GM12878 (cell line): ENCODE results near the gene HCAR1. TPM values are rescaled to one million over a fixed set of nuclear protein-coding genes. Genes with fewer than 3 reads are reported as not detected.
A peak's percentile ranks its signal among the peaks of the same experiment; 100 is the strongest.

Source experiments
- CBX5 ChIP-seq: sonication (generic); IDR thresholded peaks from 2 replicates; pipeline ENCODE4 v1.6.1; 2016; ENCODE audit warnings: low read depth, moderate library complexity, mild to moderate bottlenecking, inconsistent platforms
- CREM ChIP-seq: IDR thresholded peaks from 2 replicates; pipeline ENCODE4 v1.6.1; 2014; ENCODE audit warnings: antibody characterized with exemption, low read depth
- EZH2 ChIP-seq: IDR thresholded peaks from 2 replicates; pipeline ENCODE4 v1.6.1; 2012; ENCODE audit warnings: low read depth, mild to moderate bottlenecking, control low read depth, inconsistent platforms, low read length, borderline replicate concordance; ENCODE audit not compliant: control insufficient read depth
- GABPA ChIP-seq: IDR thresholded peaks from 2 replicates; pipeline ENCODE4 v1.6.1; 2014; ENCODE audit warnings: antibody characterized with exemption, low read depth, mild to moderate bottlenecking, inconsistent platforms
- GATAD2B ChIP-seq: fragments of 450-650 bp; conservative IDR thresholded peaks from 2 replicates; pipeline ENCODE4 v1.6.1; 2017; ENCODE audit warnings: low read depth, mild to moderate bottlenecking, moderate library complexity
- IKZF2 ChIP-seq, 2 experiments: fragments of 450-650 bp; IDR thresholded peaks; 2 replicates each; pipeline ENCODE4 v1.6.1; 2017; ENCODE audit warnings: mild to moderate bottlenecking in 2 of 2, moderate library complexity in 2 of 2
- MYC ChIP-seq: IDR thresholded peaks from 2 replicates; pipeline ENCODE4 v1.6.1; 2011; ENCODE audit warnings: mild to moderate bottlenecking, low read length, moderate library complexity, inconsistent platforms; ENCODE audit not compliant: insufficient read depth, insufficient replicate concordance, insufficient read length, severe bottlenecking
- NFXL1 ChIP-seq: fragments of 450-650 bp; IDR thresholded peaks from 2 replicates; pipeline ENCODE4 v1.6.1; 2017; ENCODE audit warnings: antibody characterized with exemption, mild to moderate bottlenecking, borderline replicate concordance
- NFYA ChIP-seq: IDR thresholded peaks from 2 replicates; pipeline ENCODE4 v1.6.1; 2011; ENCODE audit warnings: low read depth, mild to moderate bottlenecking, low read length, improper control_type of control experiment, borderline replicate concordance
- NRF1 ChIP-seq: conservative IDR thresholded peaks from 2 replicates; pipeline ENCODE4 v1.6.1; 2011; ENCODE audit warnings: mild to moderate bottlenecking, low read depth, low read length, improper control_type of control experiment
- STAT1 ChIP-seq: fragments of 450-650 bp; conservative IDR thresholded peaks from 2 replicates; pipeline ENCODE4 v1.6.1; 2014; ENCODE audit warnings: antibody characterized with exemption, mild to moderate bottlenecking
- STAT3 ChIP-seq: IDR thresholded peaks from 2 replicates; pipeline ENCODE4 v1.6.1; 2011; ENCODE audit warnings: low read depth, low read length, improper control_type of control experiment
- SUPT20H ChIP-seq: IDR thresholded peaks from 2 replicates; pipeline ENCODE4 v1.6.1; 2011; ENCODE audit warnings: low read depth, mild to moderate bottlenecking, low read length, moderate library complexity, borderline replicate concordance; ENCODE audit not compliant: control insufficient read depth
- TCF12 ChIP-seq: IDR thresholded peaks from 2 replicates; pipeline ENCODE4 v1.6.1; 2011; ENCODE audit warnings: low read depth, mild to moderate bottlenecking, low read length
- TCF7 ChIP-seq: IDR thresholded peaks from 2 replicates; pipeline ENCODE4 v1.6.1; 2014; ENCODE audit warnings: antibody characterized with exemption, borderline replicate concordance
- ZZZ3 ChIP-seq: IDR thresholded peaks from 2 replicates; pipeline ENCODE4 v1.6.1; 2011; ENCODE audit warnings: low read depth; ENCODE audit not compliant: control insufficient read depth, insufficient read length
- polyA plus RNA-seq, 11 experiments: library from polyadenylated mRNA; depleted of rRNA in 4 of 11; unstranded in 6 of 11; stranded (reverse) in 5 of 11; fragments of >200 nt; fragmentation: Nextera tagmentation in 4 of 11; fragmentation: Illumina TruSeq in 1 of 11; extraction: Ambion mirVana in 4 of 11; extraction: Trizol in 1 of 11; gene quantifications; 1 replicate in 1 of 11; 2 replicates in 10 of 11; pipeline versions ENCODE4 v1.2.1 to v1.2.3, GENCODE V29; 2011 to 2016; ENCODE audit warnings: inconsistent platforms in 2 of 11, missing spikeins in 2 of 11, low read depth in 1 of 11
- total RNA-seq, 4 experiments: library from RNA; depleted of rRNA in 3 of 4; stranded (reverse); fragments of >200 nt in 3 of 4; fragmentation: Illumina TruSeq in 1 of 4; extraction: Trizol in 1 of 4; gene quantifications; 2 replicates each; pipeline versions ENCODE4 v1.2.1 to v1.2.3, GENCODE V29; 2013 to 2021
- TF ChIP-seq, protein P1 (sequence below): fragments of 450-650 bp; IDR thresholded peaks from 2 replicates; pipeline ENCODE4 v1.6.1; 2018; ENCODE audit warnings: mild to moderate bottlenecking, low read depth, moderate library complexity; ENCODE audit not compliant: partially characterized antibody
- TF ChIP-seq, protein P2 (sequence below): IDR thresholded peaks from 2 replicates; pipeline ENCODE4 v1.6.1; 2011; ENCODE audit warnings: borderline replicate concordance, low read depth, mild to moderate bottlenecking, moderate library complexity, low read length; ENCODE audit not compliant: insufficient read depth, poor library complexity, severe bottlenecking
- TF ChIP-seq, protein P3 (sequence below): IDR thresholded peaks from 2 replicates; pipeline ENCODE4 v1.6.1; 2012; ENCODE audit warnings: low read length, inconsistent platforms
- TF ChIP-seq, protein P4 (sequence below): fragments of 450-650 bp; IDR thresholded peaks from 2 replicates; pipeline ENCODE4 v1.6.1; 2018; ENCODE audit warnings: borderline replicate concordance, mild to moderate bottlenecking; ENCODE audit not compliant: partially characterized antibody
- TF ChIP-seq, protein P5 (sequence below): IDR thresholded peaks from 2 replicates; pipeline ENCODE4 v1.6.1; 2011; ENCODE audit warnings: low read depth, mild to moderate bottlenecking, low read length, moderate library complexity, borderline replicate concordance; ENCODE audit errors: extremely low read depth

HCAR1 gene
- total and polyA plus RNA-seq, 10 of the 15 experiments (the other 5 are each of a cell fraction or from before 2014, with no cell fraction given): 0.01 to 0.05 (median 0.04) TPM; not detected in 7

DNA sequence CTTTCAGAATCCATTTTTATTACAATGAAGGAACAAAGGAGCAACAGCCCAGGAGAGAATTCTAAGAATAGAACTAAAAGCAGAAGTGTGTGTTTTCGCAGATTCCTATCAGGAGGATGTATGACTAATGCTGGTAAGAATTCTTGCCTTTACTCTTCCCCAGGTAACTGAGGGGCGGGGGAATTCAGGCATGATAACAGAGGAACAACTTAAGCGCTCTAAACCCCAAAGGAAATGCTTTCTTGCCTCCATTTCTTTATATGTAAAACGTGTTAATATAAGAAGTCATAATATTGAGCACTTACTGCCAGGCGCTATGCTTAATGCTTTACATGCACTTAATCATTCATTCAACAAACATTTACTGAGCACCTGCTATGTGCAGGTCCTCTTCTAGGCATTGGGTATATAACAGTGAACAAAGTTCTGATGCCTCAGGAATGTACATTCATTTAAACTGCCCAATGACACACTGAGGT is 4.5 kb downstream of the HCAR1 start (continued):
- TF ChIP-seq, protein P1, sequence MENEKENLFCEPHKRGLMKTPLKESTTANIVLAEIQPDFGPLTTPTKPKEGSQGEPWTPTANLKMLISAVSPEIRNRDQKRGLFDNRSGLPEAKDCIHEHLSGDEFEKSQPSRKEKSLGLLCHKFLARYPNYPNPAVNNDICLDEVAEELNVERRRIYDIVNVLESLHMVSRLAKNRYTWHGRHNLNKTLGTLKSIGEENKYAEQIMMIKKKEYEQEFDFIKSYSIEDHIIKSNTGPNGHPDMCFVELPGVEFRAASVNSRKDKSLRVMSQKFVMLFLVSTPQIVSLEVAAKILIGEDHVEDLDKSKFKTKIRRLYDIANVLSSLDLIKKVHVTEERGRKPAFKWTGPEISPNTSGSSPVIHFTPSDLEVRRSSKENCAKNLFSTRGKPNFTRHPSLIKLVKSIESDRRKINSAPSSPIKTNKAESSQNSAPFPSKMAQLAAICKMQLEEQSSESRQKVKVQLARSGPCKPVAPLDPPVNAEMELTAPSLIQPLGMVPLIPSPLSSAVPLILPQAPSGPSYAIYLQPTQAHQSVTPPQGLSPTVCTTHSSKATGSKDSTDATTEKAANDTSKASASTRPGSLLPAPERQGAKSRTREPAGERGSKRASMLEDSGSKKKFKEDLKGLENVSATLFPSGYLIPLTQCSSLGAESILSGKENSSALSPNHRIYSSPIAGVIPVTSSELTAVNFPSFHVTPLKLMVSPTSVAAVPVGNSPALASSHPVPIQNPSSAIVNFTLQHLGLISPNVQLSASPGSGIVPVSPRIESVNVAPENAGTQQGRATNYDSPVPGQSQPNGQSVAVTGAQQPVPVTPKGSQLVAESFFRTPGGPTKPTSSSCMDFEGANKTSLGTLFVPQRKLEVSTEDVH: no peak
- TF ChIP-seq, protein P2, sequence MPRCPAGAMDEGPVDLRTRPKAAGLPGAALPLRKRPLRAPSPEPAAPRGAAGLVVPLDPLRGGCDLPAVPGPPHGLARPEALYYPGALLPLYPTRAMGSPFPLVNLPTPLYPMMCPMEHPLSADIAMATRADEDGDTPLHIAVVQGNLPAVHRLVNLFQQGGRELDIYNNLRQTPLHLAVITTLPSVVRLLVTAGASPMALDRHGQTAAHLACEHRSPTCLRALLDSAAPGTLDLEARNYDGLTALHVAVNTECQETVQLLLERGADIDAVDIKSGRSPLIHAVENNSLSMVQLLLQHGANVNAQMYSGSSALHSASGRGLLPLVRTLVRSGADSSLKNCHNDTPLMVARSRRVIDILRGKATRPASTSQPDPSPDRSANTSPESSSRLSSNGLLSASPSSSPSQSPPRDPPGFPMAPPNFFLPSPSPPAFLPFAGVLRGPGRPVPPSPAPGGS: no peak
- TF ChIP-seq, protein P3, sequence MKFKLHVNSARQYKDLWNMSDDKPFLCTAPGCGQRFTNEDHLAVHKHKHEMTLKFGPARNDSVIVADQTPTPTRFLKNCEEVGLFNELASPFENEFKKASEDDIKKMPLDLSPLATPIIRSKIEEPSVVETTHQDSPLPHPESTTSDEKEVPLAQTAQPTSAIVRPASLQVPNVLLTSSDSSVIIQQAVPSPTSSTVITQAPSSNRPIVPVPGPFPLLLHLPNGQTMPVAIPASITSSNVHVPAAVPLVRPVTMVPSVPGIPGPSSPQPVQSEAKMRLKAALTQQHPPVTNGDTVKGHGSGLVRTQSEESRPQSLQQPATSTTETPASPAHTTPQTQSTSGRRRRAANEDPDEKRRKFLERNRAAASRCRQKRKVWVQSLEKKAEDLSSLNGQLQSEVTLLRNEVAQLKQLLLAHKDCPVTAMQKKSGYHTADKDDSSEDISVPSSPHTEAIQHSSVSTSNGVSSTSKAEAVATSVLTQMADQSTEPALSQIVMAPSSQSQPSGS: peak; percentile 58; the same call in 1 of the 2 replicates
- no peak for TF ChIP-seq STAT3
- no peak for TF ChIP-seq TCF12
- TF ChIP-seq CBX5: no peak
- TF ChIP-seq SUPT20H: no peak
- TF ChIP-seq GABPA: 0 out of 2 replicates have a peak, but pooled peaks have one; percentile 18
- peak; percentile 65; the same call in 1 of the 2 replicates for TF ChIP-seq GATAD2B
- TF ChIP-seq NFXL1: no peak
- TF ChIP-seq TCF7: no peak; the same call in 1 of the 2 replicates
- TF ChIP-seq, protein P4, sequence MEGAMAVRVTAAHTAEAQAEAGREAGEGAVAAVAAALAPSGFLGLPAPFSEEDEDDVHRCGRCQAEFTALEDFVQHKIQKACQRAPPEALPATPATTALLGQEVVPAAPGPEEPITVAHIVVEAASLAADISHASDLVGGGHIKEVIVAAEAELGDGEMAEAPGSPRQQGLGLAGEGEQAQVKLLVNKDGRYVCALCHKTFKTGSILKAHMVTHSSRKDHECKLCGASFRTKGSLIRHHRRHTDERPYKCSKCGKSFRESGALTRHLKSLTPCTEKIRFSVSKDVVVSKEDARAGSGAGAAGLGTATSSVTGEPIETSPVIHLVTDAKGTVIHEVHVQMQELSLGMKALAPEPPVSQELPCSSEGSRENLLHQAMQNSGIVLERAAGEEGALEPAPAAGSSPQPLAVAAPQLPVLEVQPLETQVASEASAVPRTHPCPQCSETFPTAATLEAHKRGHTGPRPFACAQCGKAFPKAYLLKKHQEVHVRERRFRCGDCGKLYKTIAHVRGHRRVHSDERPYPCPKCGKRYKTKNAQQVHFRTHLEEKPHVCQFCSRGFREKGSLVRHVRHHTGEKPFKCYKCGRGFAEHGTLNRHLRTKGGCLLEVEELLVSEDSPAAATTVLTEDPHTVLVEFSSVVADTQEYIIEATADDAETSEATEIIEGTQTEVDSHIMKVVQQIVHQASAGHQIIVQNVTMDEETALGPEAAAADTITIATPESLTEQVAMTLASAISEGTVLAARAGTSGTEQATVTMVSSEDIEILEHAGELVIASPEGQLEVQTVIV: no peak
- no peak for TF ChIP-seq STAT1
- TF ChIP-seq, protein P5, sequence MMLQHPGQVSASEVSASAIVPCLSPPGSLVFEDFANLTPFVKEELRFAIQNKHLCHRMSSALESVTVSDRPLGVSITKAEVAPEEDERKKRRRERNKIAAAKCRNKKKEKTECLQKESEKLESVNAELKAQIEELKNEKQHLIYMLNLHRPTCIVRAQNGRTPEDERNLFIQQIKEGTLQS: no peak
- no peak for TF ChIP-seq NRF1
- no peak; the same call in 1 of the 2 replicates for TF ChIP-seq CREM
- TF ChIP-seq EZH2: no peak
- TF ChIP-seq NFYA: no peak
- no peak for TF ChIP-seq ZZZ3
- TF ChIP-seq IKZF2 (IDR thresholded peaks at IDR 0.05): peak; percentile 98
- no peak for TF ChIP-seq MYC
